Activated CD4-positive, CD25-positive, alpha-beta regulatory T cell (primary cell): ENCODE measurements around the gene CPB1.
"Not testable (repeated sequence)": the region's sequence is repeated elsewhere in the genome, so short reads cannot be mapped to it uniquely, and the experiment has no call there.

ENCODE experiments used
- DNase-seq, 4 experiments: peaks; one replicate each; lab custom pipeline; 2025; lab: John Stamatoyannopoulos, UW

The CPB1 gene

DNA sequence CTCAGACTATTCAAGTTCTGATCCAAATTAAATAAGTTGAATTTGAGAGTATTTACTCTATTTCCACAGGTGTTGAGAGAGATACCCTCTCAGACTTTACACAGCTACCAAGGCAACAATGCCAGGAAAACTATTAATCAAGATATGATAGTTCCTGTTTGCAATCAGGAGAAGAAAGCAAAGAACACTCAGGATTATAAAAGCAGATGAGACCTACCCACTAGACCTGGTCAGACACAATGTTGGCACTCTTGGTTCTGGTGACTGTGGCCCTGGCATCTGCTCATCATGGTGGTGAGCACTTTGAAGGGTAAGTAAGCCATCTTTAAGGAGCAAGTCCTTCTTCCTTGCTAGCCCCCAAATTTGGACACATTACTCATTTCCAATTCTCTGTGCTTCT is at the start of gene CPB1:
TSS of gene CPB1 (plus strand) at position 227 of the 400 bp plus-strand sequence. CDS start at position 240, 13 bp downstream.
- DNase-seq: no peak

DNA sequence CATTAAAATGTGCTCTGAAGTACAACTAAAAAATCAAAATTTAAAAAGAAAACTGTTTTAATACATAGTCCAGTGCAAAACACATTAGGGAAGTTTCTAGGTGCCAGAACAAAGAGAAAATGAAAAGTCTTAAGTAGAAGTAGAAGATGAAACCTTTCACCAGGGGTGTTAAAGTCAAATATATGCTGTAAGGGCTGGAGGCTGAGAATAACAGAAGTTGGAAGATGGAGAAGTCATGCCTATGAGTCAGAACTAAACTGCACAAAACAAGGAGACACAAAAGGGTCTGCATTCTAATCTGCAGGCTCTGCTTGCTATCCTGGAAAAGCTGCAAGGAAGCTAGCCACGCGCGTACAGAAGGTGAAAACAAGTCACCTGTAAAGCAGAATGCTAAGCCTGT is 48.7 kb upstream of the CPB1 start:
- DNase-seq: no peak

DNA sequence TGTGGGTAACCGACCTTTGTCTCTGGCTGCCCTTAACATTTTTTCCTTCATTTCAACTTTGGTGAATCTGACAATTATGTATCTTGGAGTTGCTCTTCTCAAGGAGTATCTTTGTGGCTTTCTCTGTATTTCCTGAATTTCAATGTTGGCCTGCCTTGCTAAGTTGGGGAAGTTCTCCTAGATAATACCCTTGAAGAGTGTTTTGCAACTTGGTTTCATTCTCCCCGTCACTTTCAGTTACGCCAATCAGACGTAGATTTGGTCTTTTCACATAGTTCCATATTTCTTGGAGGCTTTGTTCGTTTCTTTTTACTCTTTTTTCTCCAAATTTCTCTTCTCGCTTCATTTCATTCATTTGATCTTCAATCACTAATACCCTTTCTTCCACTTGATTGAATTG is 42.6 kb upstream of the CPB1 start:
- DNase-seq: not testable (repeated sequence)

DNA sequence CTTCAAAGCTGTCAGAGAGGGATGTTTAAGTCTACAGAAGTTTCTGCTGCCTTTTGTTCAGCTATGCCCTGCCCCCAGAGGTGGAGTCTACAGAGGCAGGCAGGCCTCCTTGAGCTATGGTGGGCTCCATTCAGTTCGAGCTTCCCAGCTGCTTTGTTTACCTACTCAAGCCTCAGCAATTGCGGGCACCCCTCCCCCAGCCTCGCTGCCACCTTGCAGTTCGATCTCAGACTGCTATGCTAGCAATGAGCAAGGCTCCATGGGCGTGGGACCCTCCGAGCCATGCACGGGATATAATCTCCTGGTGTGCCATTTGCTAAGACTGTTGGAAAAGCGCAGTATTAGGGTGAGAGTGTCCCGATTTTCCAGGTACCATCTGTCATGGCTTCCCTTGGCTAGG is 41.5 kb upstream of the CPB1 start:
- not testable (repeated sequence) for DNase-seq

DNA sequence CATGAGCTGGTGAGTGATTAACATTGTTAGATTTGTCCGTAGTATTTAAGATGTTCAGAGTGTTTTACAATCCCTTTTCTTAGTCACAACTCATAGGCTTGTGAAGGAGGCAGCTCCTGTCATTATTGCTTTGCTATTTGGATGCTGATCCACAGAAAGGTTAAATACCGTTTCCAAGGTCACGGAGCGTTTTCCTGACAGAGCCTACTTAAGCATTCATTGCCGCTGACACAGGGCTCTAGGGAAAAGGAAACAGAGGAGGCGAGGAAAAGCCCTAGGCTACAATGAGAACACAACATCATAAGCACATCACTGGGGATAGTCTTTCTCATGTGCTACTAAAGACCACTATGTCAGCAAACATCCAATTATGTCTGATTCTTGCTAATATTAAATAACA is 38.5 kb upstream of the CPB1 start:
- no peak for DNase-seq

DNA sequence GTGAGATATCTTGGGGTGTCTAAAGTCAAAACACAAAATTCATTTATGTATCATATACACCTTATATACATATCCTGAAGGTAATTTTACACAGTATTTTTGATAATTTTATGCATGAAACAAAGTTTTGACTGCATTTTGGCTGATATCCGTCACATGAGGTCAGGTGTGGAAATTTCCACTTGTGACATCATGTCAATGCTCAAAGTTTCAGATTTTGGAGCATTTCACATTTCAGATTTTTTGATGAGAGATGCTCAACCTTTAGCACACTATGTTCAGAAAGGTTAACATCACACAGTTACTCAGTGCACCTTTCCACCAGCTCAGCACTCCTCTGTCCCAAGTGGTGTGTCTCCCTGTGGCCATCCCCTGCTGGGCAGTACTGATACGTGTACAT is 37.7 kb upstream of the CPB1 start:
- no peak for DNase-seq

DNA sequence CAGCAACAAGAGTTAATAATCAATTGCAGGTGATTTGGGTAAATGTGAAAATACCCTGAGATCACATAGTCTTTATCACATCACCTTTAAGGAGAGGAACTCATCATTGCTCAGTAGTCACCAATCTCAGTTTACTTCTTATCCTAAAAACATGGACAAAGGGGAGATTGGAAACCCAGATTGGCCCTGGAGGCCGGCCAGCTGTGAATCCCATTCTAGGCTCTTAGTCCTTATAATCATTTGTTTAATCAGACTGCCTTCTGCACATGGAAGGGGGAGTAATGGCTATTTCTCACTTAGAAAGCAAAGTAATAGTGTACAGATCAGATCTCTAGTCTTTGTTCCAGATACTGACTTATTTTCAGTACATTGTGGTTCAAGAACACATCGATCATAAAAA is 37.2 kb upstream of the CPB1 start:
- DNase-seq: no peak

DNA sequence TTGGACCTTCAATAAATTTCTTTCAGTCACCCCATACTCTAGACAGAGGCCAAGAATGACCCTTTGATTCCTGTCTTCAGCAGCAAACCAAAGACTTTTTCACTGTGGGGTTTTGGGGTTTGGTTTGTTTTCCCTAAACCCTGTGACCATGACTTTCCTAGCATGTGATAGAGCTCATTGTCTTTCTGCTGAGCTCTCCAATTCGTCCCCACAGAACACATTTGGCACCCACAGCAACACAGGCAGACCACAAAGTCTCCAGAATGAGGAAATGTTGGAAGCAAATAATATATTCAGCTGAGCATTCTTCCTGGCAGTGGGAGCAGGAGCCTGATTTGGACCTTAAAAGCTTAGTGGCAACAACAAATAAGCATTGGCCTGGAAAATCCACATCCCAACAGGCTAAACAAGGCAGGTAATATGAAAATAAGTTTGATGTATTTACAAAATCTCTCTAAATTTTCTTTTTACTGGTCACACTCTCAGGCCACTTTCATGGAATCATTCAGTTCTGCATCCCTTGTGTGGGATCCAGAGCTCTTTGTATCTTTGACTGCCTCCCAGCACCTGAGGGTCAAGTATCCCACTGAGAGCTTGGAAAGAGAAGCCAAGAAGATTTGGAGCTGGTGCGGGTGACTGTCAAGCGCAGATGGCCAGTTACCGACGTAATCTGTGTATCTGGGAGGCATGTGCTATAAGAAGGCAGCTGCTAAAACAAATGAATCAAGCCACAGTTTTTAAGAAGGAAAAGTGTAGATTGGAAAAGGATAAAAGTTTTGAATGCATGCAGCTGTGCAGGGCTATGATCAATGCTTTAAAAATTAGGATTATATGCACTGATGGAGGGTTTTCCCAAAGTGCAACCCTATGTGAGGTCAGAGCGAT is 36.5 kb upstream of the CPB1 start:
- no peak for DNase-seq

DNA sequence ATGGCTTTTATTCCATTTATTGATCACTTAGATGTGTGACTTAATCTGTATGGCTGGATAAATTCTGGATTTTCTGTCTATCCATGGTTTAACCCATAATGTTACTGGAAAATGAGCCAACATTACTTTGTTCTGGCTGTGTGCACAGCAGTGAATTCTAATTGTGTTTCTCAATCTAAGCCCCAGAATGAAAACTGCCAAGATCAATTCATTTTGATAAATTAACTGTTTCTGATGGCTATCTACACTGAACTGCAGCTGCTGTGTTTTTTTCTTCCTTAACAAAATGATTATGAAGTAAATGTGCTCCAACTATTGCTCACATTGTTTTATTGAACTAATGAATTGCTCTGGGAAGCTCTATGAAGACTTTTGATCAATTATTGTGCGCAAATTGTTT is 35.7 kb upstream of the CPB1 start:
- no peak for DNase-seq

DNA sequence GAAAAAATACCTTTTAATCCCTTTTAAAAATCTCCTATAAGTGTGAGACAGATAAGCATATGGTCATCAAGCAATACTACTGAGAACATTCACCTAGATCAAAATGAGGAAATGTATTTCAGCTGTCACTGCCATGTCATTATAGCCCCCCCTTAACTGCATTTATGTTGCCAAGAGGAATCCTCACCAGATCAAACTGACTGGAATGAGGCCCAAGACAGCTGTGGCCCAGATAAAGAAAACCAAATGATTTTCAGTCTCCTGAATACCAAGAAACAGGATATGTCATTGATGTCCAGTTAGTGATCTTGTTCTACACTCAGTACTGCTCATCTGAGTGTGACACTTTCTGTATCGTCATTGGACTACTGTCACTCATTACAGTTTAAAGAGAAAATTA is 35.1 kb upstream of the CPB1 start:
- no peak for DNase-seq

DNA sequence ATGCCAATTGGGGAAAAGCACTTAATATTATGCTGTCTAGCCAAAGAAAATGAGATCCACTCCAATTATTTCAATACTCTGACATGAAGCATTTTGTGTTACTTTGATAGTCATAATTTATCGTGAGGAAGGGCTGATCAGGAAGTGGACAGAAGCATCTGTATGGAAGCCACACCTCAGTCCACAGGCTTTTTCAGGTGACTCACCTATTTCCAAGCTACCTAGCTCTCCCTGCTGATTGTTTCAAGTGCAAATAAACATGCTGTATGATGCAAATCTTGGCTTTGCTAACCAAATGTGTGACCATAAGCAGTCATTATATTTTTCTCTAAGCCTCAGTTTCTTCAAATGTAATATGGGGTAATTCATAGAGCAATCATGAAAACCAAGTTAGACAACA is 30.8 kb upstream of the CPB1 start:
- DNase-seq: no peak

DNA sequence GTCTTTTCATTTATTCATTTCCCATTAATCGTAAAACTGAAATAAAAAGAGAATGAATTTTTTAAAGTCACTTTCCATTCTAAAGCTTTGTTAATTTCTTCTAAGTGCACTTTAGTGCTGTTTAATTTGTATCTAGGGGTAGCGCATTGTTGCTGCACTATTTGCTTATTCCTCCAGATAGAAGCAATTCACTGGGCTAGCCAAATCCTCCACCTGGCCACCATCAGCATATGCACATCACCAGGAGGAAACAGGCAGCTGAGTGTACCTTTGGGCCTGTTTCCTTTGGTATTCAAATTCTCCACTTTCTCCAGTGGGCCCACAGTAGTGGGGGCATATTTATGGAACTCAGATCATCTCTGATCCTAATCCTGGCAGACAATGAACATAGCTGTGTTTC is 29.8 kb upstream of the CPB1 start:
- DNase-seq: no peak

DNA sequence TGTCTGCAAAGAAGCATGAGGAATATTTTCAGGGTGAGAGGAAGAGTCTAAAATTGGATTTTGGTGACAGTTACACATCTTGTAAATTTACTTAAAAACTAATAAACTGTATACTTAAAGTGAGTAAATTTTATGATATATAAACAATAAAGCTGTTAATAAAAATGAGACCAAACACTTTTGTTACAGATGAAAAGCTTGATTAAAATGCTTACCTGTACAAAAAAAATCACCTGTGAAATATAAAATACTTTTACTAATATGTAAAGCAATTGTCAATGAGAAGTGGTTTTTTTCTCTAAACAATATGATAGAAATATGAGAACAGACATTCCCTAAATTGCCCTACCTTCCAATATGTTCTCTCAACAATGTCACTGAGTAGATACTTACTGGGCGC is 27.2 kb upstream of the CPB1 start:
- no peak for DNase-seq

DNA sequence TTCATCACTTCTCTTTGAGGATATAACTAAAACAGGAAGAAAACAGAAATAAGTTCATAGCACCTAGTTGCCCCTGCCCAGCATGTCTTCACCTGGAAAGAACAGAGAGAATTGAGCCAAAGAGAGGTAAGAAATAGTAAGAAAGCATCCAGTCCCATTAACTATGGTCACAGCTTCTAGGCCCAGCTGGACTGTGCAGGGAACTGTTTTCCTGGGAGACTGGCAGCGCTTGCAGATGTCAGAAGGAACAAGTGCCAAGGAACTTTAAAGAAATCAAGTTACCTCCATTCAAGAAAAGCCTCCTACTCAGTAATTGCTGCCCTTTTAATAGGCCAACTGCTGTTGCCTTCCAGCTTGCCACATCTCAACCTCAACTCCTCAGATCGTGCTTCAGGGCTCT is 17.8 kb upstream of the CPB1 start:
- DNase-seq: no peak

DNA sequence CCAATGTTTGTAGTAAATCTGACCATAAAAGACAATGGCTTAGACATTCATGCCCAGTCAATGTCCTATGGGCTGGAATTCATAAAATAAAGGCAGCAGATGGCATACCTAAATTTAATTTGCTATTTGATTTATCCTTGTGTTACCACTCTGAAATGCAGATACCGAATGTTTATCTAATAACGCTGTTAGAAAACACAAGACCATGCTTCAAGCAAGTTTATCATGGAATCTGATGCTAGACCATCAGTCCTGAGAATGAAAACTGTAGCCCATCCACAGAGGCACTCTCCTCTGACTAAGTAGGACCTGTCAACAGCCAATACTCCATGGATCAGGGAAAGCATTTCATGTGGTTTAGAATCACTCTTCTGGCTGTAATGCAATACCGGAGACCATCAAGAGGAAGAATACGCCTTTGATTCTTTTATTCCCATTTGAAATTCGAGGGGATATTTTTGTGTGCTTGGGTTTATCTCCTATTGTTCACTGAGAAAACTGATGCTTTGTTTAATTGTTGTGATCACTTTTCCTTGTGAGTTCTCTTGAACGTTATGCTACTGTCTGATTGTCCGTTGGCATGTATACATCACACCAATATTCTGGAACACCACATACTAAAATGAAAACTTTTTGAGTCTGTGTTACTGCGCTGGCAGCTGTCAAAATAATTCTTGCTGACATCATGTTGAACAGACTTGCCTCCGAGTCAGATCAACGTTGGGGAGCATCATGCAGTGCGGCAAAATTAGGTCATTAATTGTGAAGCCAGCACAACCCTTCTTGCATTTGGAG is 12.1 kb upstream of the CPB1 start:
- DNase-seq: no peak

DNA sequence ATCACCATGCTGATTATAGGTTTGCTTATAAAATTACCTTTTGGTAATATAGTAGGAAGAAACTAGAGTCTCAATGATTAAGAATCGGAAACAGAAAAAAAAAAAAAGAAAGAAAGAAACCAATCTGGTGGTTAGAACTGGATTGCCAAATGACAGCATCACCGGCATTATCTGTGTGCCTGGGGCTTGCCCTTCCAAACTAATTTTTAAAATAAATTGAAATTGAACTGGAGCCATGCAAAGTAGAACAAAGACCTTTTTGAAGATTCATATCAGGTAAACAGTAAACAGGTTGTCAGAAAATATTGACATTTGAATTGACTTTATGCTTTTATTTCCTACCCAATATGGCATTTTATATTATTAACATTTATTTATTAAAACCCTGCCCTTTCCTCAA is 11.2 kb upstream of the CPB1 start:
- DNase-seq: no peak

DNA sequence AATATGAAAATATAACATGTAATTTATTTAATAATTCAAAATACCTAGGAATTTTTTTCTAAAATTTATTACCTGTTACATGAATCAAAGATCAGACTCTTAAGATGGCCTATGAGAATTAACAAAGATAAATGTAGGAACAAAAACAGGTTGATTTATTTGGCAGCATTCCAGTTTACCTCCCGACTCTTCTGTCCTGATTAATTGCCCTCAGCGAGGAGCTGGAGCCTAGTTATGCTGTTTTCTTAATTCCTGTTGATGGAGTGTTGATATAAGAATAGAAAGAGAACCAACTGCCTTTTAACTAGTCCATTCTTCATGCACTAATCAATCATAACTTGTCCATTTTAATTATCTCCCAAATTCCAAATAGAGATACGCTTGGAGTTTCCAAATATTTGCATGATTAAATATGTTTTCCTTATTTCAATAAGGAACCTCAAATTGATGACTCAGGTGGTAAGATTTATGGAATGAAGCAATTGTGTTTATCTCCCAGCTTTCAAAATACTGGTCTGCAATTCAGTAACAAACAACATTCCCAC is 10.6 kb upstream of the CPB1 start:
- DNase-seq: no peak

DNA sequence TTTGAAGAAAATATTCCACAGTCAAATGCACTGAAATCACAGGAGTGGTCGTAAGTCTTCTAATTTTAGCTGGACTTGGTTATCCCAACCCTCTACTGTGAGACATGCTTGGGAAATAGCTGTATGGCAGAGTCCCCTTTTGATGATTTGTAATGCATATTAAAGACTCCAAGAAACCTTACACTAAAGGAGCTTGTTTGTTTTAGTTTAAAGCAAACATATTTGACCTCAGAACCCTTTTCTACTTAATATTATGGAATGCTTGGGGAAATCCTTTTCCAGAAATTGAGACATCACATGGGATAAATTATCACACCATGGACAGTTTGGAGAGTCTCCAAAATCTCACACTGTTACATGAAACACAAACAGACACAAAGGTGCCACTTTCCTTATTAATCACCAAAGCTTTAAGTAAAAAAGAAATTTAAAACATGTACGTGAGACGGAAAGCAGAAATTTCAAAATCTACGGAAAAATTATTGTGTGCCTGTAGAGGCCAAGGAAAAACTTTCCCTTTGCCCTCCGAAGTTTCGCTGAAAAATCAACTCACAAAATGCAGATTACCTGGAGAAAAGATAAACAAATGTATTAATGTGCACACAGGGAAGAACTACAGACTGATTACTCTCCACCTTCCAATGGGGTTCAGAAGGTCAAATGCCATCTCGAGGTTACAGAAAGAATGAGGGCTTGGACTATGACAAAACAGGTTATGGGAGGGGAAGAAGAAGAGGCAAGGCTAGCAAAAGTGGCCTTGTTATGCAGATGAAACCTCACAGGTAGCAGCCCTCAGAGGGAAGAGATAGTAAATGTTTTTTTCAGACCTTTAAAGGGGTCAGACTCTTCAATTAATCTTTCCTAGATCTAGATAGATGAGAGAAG is 7.0 kb upstream of the CPB1 start:
- DNase-seq: no peak

DNA sequence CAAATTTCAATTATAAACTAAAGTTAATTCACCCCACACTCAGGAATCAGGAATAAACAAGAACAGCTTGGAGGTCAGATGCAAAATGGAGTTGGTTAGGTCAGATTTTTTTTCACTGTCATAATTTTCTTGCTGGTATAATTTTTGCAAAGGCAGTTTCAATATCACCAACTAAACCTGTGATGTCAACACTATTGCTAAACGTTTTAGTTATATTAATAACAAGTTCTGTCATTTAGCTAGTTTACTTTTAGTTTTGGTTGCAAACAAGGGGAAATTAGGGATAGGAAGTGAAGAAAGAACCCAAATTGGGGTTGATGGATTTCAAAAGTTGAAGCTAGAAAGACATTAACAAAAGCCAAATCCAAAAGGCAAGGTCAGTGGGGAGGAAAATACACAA is 4.6 kb upstream of the CPB1 start:
- no peak for DNase-seq

DNA sequence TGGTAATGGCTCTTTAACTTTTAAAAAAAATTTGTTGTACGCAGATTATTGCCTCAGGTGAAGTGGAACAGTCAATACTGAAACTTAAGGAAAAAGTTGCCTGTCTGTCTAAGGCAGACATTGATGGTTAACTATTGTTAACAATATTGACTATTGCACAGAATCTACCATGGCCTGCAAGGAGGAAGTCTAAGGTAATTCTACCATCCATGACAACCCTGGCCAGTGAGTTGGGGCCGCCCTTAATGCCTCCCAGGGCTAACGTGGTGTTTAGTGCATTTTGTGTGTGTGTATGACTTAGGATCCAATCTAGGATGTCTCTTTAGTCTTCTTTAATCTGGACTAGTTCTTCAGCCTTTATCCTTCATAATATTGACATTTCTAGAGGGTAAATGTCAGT is 2.1 kb upstream of the CPB1 start:
- no peak for DNase-seq

DNA sequence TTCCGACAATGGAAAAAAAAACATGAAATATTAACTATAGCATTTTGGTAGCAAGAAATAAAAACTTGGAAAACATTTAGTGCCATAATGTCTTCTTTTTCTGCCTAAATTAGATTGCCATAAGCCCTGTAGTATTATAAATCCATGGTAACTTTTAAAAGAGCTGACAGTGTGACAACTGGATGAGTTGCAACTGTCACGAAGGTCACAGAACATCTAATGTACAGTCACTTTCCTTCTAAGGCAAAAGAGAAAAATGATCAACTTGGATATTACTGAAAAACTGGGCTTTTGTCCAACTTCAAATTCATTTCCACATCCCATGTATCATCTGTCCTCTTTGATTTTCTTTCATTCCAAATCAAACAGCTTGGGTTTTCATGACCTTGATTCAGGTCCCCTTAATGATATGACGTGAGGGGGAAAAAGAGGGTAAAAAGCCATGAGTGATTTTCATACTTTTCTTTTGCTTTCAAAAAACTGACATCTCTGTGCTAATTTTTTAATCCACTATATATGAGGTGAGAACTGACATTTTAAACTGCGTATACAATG is 602 bp downstream of the CPB1 start:
- no peak for DNase-seq

DNA sequence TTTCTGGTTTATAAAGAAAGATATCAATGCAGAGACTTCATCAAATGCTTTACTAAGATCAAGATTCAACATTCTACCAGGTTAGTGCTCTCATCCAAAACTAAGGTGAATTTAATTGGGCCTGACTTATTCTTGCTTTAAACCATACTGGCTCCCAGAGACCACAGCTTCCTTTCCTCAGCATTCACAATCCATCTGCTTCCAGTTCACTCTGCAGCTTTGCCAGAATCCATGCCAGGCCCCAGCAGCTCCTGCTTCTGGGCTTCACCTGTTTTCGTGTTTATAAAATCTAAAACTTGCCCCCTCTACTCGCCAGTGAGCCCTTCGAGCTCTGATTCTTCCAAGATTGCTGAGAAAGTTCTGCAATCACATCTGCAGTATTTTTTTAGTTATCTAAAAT is 2.3 kb downstream of the CPB1 start:
- no peak for DNase-seq
